TTC549 (cell line): ENCODE results near the gene SRC.
"Not testable (repeated sequence)": the region's sequence is repeated elsewhere in the genome, so short reads cannot be mapped to it uniquely, and the experiment has no call there.

ENCODE experiments used
- FAIRE-seq: peaks from 2 replicates; lab custom pipeline; 2012; peaks lifted over from hg19 to GRCh38; lab: Jason Lieb, UNC

The SRC gene

DNA sequence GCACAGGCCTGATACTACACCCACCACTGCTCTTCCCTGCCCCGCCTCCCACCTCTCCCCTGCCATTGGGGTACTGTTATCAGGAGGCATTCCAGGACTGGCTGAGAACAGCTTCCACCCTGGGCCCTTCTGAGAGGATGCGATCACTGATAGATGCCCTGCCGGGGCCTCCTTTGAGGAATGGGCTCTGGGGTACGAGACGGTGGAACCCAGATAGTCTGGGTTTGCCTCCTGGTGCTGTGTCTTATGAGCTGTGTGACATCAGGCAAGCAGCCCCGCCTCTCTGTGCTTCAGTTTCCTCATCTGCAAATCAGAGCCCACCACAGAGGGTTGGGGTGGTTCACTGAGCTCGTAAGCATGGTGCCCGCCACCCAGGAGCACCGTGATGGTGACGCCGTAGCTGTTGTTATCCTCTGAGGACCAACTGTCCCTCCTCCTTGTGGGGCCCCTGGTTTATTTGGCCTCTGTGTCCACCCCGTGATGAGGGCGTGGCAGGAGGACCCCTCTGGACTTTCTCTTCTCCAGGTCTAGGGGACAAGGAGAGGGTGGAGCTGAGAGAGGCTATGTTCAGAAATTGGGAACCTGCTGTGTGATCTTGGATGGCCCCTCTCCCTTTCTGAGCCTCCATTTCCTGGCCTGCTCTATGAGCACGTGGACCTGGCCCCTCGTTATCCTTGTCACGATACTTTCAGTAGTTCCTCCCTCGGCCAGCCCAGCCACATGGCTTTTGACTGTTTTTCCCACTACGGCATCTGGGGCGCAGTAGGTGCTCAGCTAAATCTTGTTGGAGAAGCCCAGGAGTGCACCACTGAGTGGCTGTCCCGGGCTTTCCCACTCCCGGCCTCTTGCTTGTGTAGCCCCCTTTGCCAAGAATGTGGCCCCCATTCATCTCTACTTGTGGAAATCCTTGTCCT, 18.3 kb downstream of the SRC start:
- FAIRE-seq: no peak

GRCh38 chr20:37364927-37365272, 19.0 kb downstream of the SRC start:
- FAIRE-seq: no peak

GRCh38 chr20:37365760-37366638, 20.1 kb downstream of the SRC start:
- FAIRE-seq: no peak

GRCh38 chr20:37366743-37367142, 20.8 kb downstream of the SRC start:
- no peak for FAIRE-seq

DNA sequence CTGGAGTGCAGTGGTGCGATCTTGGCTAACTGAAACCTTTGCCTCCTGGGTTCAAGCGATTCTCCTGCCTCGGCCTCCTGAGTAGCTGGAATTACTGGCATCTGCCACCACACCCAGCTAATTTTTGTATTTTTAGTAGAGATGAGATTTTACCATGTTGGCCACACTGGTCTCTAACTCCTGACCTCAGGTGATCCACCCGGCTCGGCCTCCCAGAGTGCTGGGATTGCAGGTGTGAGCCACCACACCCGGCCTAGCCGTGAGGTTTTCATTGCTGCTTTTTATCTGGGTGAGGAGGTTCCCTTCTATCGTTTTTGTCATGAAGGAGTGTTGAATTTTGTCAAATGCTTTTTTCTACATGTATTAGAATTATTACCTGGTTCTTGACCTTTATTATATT, 23.9 kb downstream of the SRC start:
- no peak for FAIRE-seq

GRCh38 chr20:37371845-37372244, 25.9 kb downstream of the SRC start:
- not testable (repeated sequence) for FAIRE-seq

- FAIRE-seq: no peak
These were observed 26.5 kb downstream of the SRC start for GRCh38 chr20:37372441-37372840.

GRCh38 chr20:37373020-37373598, 27.2 kb downstream of the SRC start:
- FAIRE-seq: no peak

GRCh38 chr20:37375227-37375626, 29.3 kb downstream of the SRC start:
- FAIRE-seq: no peak

DNA sequence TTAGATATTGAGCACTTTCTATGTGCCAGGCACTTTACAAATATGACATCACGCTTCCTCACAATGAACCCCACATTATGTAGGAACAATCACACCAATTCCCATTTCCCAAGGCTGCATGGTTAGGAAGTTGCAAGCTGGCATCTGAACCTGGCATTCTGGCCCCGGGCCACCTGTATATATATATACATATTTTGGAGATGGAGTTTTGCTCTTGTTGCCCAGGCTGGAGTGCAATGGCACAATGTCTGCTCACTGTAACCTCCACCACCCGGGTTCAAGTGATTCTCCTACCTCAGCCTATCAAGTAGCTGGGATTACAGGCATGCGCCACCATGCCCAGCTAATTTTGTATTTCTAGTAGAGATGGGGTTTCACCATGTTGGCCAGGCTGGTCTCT, 30.4 kb downstream of the SRC start:
- FAIRE-seq: no peak

GRCh38 chr20:37376791-37377190, 30.9 kb downstream of the SRC start:
- no peak for FAIRE-seq

GRCh38 chr20:37377346-37378081, 31.6 kb downstream of the SRC start:
- no peak for FAIRE-seq

GRCh38 chr20:37378420-37378784, 32.5 kb downstream of the SRC start:
- no peak for FAIRE-seq

GRCh38 chr20:37378785-37379598, 33.1 kb downstream of the SRC start:
- no peak for FAIRE-seq

GRCh38 chr20:37379967-37380828, 34.3 kb downstream of the SRC start:
- FAIRE-seq: no peak

- no peak for FAIRE-seq
These were observed 35.1 kb downstream of the SRC start for GRCh38 chr20:37380864-37381579.

DNA sequence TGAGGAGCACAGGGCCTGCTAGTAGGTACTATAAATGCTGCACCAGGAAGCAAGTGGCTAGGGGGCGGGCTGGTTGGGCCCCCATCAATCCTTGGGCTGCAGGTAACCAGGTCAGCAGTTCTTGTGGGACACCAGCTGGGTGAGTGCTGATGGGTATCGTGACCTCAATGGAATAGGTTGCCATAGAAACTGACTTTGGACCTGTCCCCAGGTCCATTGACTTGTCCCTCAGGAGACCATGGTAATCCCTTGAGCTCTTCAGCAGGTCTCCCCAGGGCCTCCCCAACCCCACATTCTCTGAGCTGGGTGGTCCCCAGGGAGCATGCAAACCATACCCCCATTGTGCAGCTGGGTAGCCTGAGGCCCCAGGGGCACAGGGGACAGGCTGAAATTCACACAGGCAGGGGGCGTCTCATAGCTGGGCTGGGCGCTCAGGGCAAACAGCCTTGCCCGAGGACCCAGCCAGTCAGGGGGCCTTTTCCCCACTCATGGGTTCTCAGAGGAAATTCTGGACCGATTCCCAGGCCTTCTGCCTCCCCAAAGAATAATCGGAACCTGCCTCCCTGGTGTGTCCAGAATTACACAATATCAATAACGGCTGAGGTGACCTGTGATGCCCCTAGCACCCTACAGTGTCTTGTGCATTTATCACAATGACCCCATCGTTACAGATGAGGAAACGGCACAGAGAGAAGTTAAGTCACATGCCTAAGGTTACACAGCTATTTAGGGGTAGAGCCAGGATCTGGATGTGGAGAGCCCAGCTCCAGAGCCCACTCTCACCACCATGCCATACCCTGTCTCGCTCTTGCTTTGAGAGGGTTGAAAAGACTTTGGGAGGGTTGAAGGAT, 35.9 kb downstream of the SRC start:
- no peak for FAIRE-seq

DNA sequence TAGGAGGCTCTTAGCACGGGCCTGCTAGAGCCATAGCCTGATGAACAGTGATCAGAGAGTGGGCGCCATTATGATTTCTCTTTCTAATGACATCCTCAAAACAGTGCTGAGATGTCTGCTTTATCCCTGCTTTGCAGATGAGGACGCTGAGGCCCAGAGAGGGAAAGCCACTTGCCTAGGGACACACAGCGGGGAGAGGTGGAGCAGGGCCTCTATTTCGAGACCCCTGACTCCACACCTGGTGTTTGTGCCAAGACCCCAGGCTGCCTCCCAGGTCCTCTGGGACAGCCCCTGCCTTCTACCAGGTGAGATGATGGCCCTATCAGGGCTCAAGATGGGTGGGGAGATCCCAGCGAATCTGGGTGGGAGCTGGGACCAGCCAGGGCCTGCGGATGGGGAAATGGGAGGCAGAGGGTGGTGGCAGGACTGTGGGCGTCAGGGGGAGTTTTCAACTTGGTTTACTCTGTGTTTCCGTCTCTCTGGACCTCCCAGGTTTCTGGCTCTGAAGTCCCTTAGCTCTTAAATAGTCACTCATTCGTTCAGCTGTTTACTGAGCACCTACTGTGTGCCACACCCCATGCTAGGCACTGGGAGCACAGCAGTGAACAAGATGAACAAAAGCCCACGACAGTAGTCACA, 36.7 kb downstream of the SRC start:
- FAIRE-seq: no peak
